K562 (cell line): ENCODE data around the gene CYTH4. TPM values are rescaled to one million over a fixed set of nuclear protein-coding genes. Genes with fewer than 3 reads are reported as not detected.
A peak's percentile ranks its signal among the peaks of the same experiment; 100 is the strongest.

Experiments
- BCOR ChIP-seq: fragments of 450-650 bp; IDR thresholded peaks from 2 replicates; pipeline ENCODE4 v1.6.1; 2016
- CREM ChIP-seq: IDR thresholded peaks from 2 replicates; pipeline ENCODE4 v1.6.1; 2014; ENCODE audit warnings: antibody characterized with exemption, low read depth
- CXXC5 ChIP-seq: fragments of 250-450 bp; sonication (Bioruptor Pico); IDR thresholded peaks from 2 replicates; pipeline ENCODE4 v1.8.0; 2022; ENCODE audit warnings: inconsistent platforms, mild to moderate bottlenecking, moderate library complexity
- DDX20 ChIP-seq: fragments of 450-650 bp; IDR thresholded peaks from 2 replicates; pipeline ENCODE4 v1.6.1; 2016; ENCODE audit warnings: missing genetic modification characterization, low read depth, mild to moderate bottlenecking, missing compliant biosample characterization, moderate library complexity
- FOXM1 ChIP-seq, 2 experiments: fragments of 450-650 bp in 1 of 2; sonication (generic) in 1 of 2; formaldehyde crosslinking in 1 of 2; IDR thresholded peaks; 2 replicates each; pipeline versions ENCODE4 v1.6.1 to v1.9.0; 2017 to 2022; ENCODE audit warnings: low read depth in 2 of 2, mild to moderate bottlenecking in 2 of 2, missing genetic modification reagents in 1 of 2, moderate library complexity in 1 of 2
- HDAC1 ChIP-seq, 2 experiments: fragments of 450-650 bp; IDR thresholded peaks; 2 replicates each; pipeline ENCODE4 v1.6.1; 2016 to 2017; ENCODE audit warnings: inconsistent platforms in 1 of 2, mild to moderate bottlenecking in 1 of 2, moderate library complexity in 1 of 2
- HMBOX1 ChIP-seq: sonication (generic); IDR thresholded peaks from 2 replicates; pipeline ENCODE4 v1.6.1; 2016
- JUND ChIP-seq, 2 experiments: IDR thresholded peaks; 2 replicates in 1 of 2; 3 replicates in 1 of 2; pipeline ENCODE4 v1.6.1; 2011; ENCODE audit warnings: borderline replicate concordance in 2 of 2, low read depth in 2 of 2, low read length in 2 of 2, improper control_type of control experiment in 1 of 2, missing biosample characterization in 1 of 2, missing genetic modification characterization in 1 of 2, missing genetic modification reagents in 1 of 2
- KDM1A ChIP-seq, 2 experiments: fragments of 450-650 bp; IDR thresholded peaks; 2 replicates each; pipeline ENCODE4 v1.6.1; 2016; ENCODE audit warnings: mild to moderate bottlenecking in 2 of 2
- MAFF ChIP-seq: IDR thresholded peaks from 2 replicates; pipeline ENCODE4 v1.6.1; 2012; ENCODE audit warnings: low read length, improper control_type of control experiment
- MAFG ChIP-seq: fragments of 450-650 bp; conservative IDR thresholded peaks from 2 replicates; pipeline ENCODE4 v1.6.1; 2016; ENCODE audit warnings: missing genetic modification characterization, missing compliant biosample characterization
- MYNN ChIP-seq, 2 experiments: sonication (generic); formaldehyde crosslinking in 1 of 2; IDR thresholded peaks; 2 replicates each; pipeline versions ENCODE4 v1.5.0 to v1.6.1; 2016 to 2020; ENCODE audit warnings: antibody characterized with exemption in 1 of 2, missing genetic modification reagents in 1 of 2
- NFE2 ChIP-seq: IDR thresholded peaks from 2 replicates; pipeline ENCODE4 v1.6.1; 2014; ENCODE audit warnings: antibody characterized with exemption, low read depth
- STAG1 ChIP-seq: sonication (generic); formaldehyde crosslinking; IDR thresholded peaks from 2 replicates; pipeline ENCODE4 v1.5.0; 2020; ENCODE audit warnings: missing genetic modification reagents, borderline replicate concordance
- TFAP4 ChIP-seq: sonication (generic); formaldehyde crosslinking; IDR thresholded peaks from 2 replicates; pipeline ENCODE4 v1.8.0; 2022; ENCODE audit warnings: missing genetic modification reagents, mild to moderate bottlenecking, moderate library complexity, borderline replicate concordance
- ZC3H4 ChIP-seq: sonication (generic); formaldehyde crosslinking; IDR thresholded peaks from 2 replicates; pipeline ENCODE4 v1.9.0; 2021; ENCODE audit warnings: missing genetic modification reagents, borderline replicate concordance
- ZC3H8 ChIP-seq: fragments of 450-650 bp; IDR thresholded peaks from 2 replicates; pipeline ENCODE4 v1.6.1; 2017
- ZNF146 ChIP-seq: IDR thresholded peaks from one replicate; pipeline ENCODE4 v1.6.1; 2018; ENCODE audit warnings: missing compliant biosample characterization; ENCODE audit not compliant: unreplicated experiment
- ZNF24 ChIP-seq: fragments of 450-650 bp; IDR thresholded peaks from 2 replicates; pipeline ENCODE4 v1.6.1; 2016
- ZNF584 ChIP-seq: fragments of 200-800 bp; sonication (Bioruptor generic); IDR thresholded peaks from 2 replicates; pipeline ENCODE4 v1.6.1; 2016; ENCODE audit warnings: low read depth, mild to moderate bottlenecking, missing genetic modification characterization, missing compliant biosample characterization
- ZSCAN32 ChIP-seq: fragments of 450-650 bp; formaldehyde crosslinking; IDR thresholded peaks from 2 replicates; pipeline ENCODE4 v1.4.0; 2020; ENCODE audit warnings: mild to moderate bottlenecking, moderate library complexity
- polyA plus RNA-seq, 8 experiments: library from polyadenylated mRNA; depleted of rRNA in 4 of 8; stranded (reverse) in 5 of 8; unstranded in 3 of 8; fragments of >200 nt; fragmentation: Nextera tagmentation in 2 of 8; fragmentation: Illumina TruSeq in 1 of 8; extraction: Ambion mirVana in 2 of 8; extraction: Trizol in 1 of 8; gene quantifications; 2 replicates each; pipeline versions ENCODE4 v1.2.1 to v1.2.3, GENCODE V29; 2011 to 2014; ENCODE audit warnings: inconsistent platforms in 1 of 8, missing spikeins in 1 of 8
- total RNA-seq, 7 experiments: library from RNA; depleted of rRNA in 6 of 7; stranded (reverse); fragments of >200 nt in 6 of 7; fragmentation: Illumina TruSeq in 2 of 7; extraction: Trizol in 2 of 7; gene quantifications; 2 replicates each; pipeline versions ENCODE4 v1.2.1 to v1.2.3, GENCODE V29; 2011 to 2021; ENCODE audit warnings: low replicate concordance in 1 of 7
- TF ChIP-seq, protein P1 (sequence below), 2 experiments: fragments of 450-650 bp; conservative IDR thresholded peaks; 2 replicates each; pipeline ENCODE4 v1.6.1; 2017; ENCODE audit warnings: mild to moderate bottlenecking in 2 of 2, moderate library complexity in 2 of 2
- TF ChIP-seq, protein P2 (sequence below): fragments of 250-450 bp; sonication (Bioruptor Pico); IDR thresholded peaks from 2 replicates; pipeline ENCODE4 v1.8.0; 2022; ENCODE audit warnings: inconsistent platforms

The CYTH4 gene
- total and polyA plus RNA-seq, 9 of the 15 experiments (the other 6 are each of a cell fraction or from before 2014, with no cell fraction given), result 0.03 to 2.0 (median 0.61) TPM; not detected in 1

DNA sequence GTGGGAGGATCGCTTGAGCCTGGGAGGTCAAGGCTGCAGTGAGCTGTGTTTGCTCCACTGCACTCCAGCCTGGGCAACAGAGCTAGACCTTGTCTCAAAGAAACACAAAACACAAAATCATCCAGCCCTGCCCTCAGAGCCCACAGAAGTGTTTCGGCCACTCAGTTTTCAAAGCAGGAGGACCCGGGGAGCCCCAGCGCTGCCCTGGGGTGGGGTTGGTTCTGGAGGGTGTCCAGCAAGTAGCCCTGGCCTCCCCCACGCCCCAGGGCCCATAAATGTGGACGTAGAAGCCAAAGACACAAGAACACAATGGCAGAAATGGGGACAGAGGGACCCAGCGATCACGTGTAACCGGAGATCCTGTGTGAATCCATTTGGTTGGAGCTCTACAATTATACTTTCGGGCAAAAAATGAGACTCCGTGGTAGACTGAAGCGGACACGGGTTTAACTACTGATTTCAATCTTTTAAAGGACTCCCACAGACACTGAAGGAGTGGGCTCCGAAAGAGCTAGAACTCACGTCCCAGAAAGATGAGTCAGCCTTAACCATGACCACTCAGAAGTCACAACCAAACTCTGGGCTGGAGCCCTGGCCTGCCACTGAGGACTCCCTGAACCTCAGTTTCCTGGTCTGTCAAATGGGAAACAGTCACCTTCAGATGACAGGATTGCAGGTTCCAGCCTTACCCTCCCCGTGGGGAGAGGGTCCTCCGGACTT lies 9.0 kb upstream of the CYTH4 start (continued):
- TF ChIP-seq MAFG (tag) (peak; percentile 37), HDAC1 (IDR thresholded peaks at IDR 0.05) (peak in 1 of 2 experiments; percentile 18; a peak in 1 of 4 replicates), ZC3H4 (CRISPR knock-in tag) (no peak), ZC3H8 (no peak), JUND (IDR thresholded peaks at IDR 0.05; ENCODE audit: borderline replicate concordance, low read depth, low read length) (peak; percentile 81), JUND (tag; IDR thresholded peaks at IDR 0.05; ENCODE audit: borderline replicate concordance, low read depth, low read length) (peak; percentile 83; the same call in 2 of the 3 replicates), HMBOX1 (no peak), CXXC5 (CRISPR knock-in tag) (no peak), MYNN (IDR thresholded peaks at IDR 0.05) (no peak), MYNN (CRISPR knock-in tag; IDR thresholded peaks at IDR 0.05) (no peak), NFE2 (peak; percentile 64), BCOR (peak; percentile 97), ZNF146 (CRISPR knock-in tag) (no peak), TFAP4 (CRISPR knock-in tag) (peak; percentile 22; the same call in 1 of the 2 replicates), KDM1A (IDR thresholded peaks at IDR 0.05) (peak; percentile 78 to 88), MAFF (0 out of 2 replicates have a peak, but pooled peaks have one; percentile 2), ZNF24 (peak; percentile 34; the same call in 1 of the 2 replicates), DDX20 (tag) (no peak), CREM (peak; percentile 34; the same call in 1 of the 2 replicates), ZNF584 (CRISPR knock-in tag) (0 out of 2 replicates have a peak, but pooled peaks have one; percentile 31), FOXM1 (IDR thresholded peaks at IDR 0.05; ENCODE audit: low read depth) (0 out of 2 replicates have a peak, but pooled peaks have one; percentile 19), FOXM1 (CRISPR knock-in tag; IDR thresholded peaks at IDR 0.05; ENCODE audit: low read depth) (no peak), STAG1 (CRISPR knock-in tag) (no peak), ZSCAN32 (CRISPR knock-in tag) (no peak)
- TF ChIP-seq, protein P1, sequence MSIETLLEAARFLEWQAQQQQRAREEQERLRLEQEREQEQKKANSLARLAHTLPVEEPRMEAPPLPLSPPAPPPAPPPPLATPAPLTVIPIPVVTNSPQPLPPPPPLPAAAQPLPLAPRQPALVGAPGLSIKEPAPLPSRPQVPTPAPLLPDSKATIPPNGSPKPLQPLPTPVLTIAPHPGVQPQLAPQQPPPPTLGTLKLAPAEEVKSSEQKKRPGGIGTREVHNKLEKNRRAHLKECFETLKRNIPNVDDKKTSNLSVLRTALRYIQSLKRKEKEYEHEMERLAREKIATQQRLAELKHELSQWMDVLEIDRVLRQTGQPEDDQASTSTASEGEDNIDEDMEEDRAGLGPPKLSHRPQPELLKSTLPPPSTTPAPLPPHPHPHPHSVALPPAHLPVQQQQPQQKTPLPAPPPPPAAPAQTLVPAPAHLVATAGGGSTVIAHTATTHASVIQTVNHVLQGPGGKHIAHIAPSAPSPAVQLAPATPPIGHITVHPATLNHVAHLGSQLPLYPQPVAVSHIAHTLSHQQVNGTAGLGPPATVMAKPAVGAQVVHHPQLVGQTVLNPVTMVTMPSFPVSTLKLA (conservative IDR thresholded peaks at IDR 0.05), result 0 out of 4 replicates have a peak, but pooled peaks of 1 of the 2 experiments have one; percentile 21
- TF ChIP-seq, protein P2, sequence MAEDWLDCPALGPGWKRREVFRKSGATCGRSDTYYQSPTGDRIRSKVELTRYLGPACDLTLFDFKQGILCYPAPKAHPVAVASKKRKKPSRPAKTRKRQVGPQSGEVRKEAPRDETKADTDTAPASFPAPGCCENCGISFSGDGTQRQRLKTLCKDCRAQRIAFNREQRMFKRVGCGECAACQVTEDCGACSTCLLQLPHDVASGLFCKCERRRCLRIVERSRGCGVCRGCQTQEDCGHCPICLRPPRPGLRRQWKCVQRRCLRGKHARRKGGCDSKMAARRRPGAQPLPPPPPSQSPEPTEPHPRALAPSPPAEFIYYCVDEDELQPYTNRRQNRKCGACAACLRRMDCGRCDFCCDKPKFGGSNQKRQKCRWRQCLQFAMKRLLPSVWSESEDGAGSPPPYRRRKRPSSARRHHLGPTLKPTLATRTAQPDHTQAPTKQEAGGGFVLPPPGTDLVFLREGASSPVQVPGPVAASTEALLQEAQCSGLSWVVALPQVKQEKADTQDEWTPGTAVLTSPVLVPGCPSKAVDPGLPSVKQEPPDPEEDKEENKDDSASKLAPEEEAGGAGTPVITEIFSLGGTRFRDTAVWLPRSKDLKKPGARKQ (CRISPR knock-in tag), result no peak
